HL-60 (cell line): ENCODE measurements around the gene TOX3.

Experiments
- DNase-seq, 2 experiments: peaks; one replicate each; pipeline ENCODE4 v3.0.0-alpha.2; 2010 to 2020; ENCODE audit warnings: low read depth in 1 of 2, low spot score in 1 of 2
- H3K27ac ChIP-seq: fragments of 250-450 bp; sonication (Bioruptor Pico); replicated peaks from 2 replicates; pipeline ENCODE4 v1.5.1; 2020; ENCODE audit warnings: mild to moderate bottlenecking, moderate library complexity
- H3K27me3 ChIP-seq: fragments of 250-450 bp; sonication (Bioruptor Pico); 2 replicates; pipeline ENCODE4 v1.5.1; 2021; ENCODE audit warnings: mild to moderate bottlenecking, moderate library complexity; ENCODE audit not compliant: insufficient read depth, poor library complexity, severe bottlenecking
- H3K4me3 ChIP-seq: replicated peaks from 2 replicates; pipeline ENCODE4 v1.5.1; 2011; ENCODE audit warnings: mild to moderate bottlenecking, control low read depth, low read length; ENCODE audit not compliant: insufficient read depth
- GABPA ChIP-seq: IDR thresholded peaks from 2 replicates; pipeline ENCODE4 v1.6.1; 2012; ENCODE audit warnings: low read depth
- POLR2AphosphoS5 ChIP-seq: IDR thresholded peaks from 2 replicates; pipeline ENCODE4 v1.6.1; 2012; ENCODE audit warnings: low read depth
- SPI1 ChIP-seq: IDR thresholded peaks from 2 replicates; pipeline ENCODE4 v1.6.1; 2012; ENCODE audit warnings: low read depth, mild to moderate bottlenecking, borderline replicate concordance
- TF ChIP-seq, protein P1 (sequence below): IDR thresholded peaks from one replicate; pipeline ENCODE4 v1.5.1; 2011; ENCODE audit warnings: low read length, control low read depth, inconsistent platforms; ENCODE audit not compliant: insufficient read depth
- TF ChIP-seq, protein P2 (sequence below): IDR thresholded peaks from 2 replicates; pipeline ENCODE4 v1.6.1; 2012; ENCODE audit warnings: low read depth; ENCODE audit not compliant: insufficient replicate concordance

The TOX3 gene

DNA sequence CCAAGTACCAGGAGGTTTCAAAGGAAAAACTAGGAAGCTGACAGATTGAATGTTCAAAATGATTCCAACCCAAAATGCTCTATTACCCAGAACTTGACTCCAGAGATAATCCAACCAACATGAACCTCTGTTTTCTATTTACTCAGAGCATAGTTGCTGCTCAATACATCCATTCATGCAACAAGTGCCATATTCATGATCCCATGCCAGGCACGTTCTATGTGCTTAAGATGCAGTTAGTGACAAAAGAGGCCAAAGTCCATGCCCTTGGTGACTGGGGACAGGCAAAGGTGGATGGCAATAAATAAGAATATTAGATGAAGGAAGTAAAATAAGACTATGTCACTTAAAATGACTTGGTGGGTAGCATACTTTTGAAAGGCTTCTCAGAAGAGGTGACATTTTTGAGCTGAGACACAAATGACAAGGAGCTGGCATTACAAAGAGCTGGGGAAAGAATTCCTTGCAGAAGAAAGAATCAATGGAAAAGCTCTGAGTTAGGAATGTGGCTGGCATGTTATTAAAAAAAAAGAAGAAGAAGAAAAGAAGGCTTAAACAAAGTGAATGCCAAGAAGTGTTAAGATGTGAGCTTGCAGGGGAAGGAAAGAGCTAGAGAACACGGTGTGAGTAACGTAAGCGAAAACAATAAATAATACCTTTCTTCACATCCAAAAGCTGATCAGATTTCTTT is 34.5 kb downstream of the TOX3 start:
- no peak for DNase-seq
- Histone ChIP-seq H3K27me3 (no peaks in the 10 kb centered on the region), H3K4me3 (no peak overlapping the region), H3K27ac (no peak overlapping the region)
- TF ChIP-seq, protein P1, sequence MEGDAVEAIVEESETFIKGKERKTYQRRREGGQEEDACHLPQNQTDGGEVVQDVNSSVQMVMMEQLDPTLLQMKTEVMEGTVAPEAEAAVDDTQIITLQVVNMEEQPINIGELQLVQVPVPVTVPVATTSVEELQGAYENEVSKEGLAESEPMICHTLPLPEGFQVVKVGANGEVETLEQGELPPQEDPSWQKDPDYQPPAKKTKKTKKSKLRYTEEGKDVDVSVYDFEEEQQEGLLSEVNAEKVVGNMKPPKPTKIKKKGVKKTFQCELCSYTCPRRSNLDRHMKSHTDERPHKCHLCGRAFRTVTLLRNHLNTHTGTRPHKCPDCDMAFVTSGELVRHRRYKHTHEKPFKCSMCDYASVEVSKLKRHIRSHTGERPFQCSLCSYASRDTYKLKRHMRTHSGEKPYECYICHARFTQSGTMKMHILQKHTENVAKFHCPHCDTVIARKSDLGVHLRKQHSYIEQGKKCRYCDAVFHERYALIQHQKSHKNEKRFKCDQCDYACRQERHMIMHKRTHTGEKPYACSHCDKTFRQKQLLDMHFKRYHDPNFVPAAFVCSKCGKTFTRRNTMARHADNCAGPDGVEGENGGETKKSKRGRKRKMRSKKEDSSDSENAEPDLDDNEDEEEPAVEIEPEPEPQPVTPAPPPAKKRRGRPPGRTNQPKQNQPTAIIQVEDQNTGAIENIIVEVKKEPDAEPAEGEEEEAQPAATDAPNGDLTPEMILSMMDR = no peak
- TF ChIP-seq SPI1 (no peak), POLR2AphosphoS5 (no peak), GABPA (no peak)
- TF ChIP-seq, protein P2, sequence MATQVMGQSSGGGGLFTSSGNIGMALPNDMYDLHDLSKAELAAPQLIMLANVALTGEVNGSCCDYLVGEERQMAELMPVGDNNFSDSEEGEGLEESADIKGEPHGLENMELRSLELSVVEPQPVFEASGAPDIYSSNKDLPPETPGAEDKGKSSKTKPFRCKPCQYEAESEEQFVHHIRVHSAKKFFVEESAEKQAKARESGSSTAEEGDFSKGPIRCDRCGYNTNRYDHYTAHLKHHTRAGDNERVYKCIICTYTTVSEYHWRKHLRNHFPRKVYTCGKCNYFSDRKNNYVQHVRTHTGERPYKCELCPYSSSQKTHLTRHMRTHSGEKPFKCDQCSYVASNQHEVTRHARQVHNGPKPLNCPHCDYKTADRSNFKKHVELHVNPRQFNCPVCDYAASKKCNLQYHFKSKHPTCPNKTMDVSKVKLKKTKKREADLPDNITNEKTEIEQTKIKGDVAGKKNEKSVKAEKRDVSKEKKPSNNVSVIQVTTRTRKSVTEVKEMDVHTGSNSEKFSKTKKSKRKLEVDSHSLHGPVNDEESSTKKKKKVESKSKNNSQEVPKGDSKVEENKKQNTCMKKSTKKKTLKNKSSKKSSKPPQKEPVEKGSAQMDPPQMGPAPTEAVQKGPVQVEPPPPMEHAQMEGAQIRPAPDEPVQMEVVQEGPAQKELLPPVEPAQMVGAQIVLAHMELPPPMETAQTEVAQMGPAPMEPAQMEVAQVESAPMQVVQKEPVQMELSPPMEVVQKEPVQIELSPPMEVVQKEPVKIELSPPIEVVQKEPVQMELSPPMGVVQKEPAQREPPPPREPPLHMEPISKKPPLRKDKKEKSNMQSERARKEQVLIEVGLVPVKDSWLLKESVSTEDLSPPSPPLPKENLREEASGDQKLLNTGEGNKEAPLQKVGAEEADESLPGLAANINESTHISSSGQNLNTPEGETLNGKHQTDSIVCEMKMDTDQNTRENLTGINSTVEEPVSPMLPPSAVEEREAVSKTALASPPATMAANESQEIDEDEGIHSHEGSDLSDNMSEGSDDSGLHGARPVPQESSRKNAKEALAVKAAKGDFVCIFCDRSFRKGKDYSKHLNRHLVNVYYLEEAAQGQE = no peak

DNA sequence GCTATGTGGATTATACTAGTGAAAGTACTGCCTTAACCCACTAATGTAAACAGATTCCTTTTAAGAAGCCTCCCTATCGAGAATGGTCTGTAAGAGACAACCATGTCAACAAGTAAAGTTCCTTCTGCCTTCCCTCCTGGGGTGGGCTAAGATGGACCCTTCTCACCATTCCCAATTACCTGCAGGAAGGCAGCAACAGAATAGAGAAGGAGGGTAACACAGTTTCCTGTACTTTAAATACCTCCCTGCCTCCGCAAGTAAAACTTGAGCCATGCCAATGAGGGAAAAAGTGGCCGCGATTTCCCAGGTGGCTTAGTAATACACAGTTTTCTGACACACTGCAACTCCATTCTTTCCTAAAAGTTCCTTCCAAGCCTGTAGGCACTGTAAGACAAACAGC is 45.2 kb downstream of the TOX3 start:
- Histone ChIP-seq H3K4me3 (no peak overlapping the region), H3K27me3 (no peaks in the 10 kb centered on the region), H3K27ac (no peak overlapping the region)
- TF ChIP-seq, protein P2 = no peak
- TF ChIP-seq GABPA (no peak), SPI1 (no peak)
- TF ChIP-seq, protein P1 = no peak
- no peak for DNase-seq

DNA sequence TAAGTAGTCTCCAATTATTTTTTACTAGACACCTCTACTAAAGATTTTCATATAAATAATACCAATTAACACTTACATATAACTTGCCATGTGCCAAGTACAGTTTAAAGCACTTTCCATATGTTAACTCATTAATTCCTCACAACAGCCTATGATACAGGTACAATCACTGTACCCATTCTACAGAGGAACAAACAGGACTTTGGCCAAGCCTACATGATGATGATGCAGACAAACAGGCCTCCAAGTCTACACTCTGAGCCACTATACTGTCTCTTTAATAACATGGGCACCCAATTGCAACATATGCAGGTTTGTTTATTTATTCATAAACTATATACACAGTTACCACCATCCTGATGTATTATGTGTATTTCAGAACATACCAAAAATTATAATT is 46.0 kb downstream of the TOX3 start:
- TF ChIP-seq, protein P1 = no peak
- TF ChIP-seq POLR2AphosphoS5 = no peak
- TF ChIP-seq SPI1 = no peak
- TF ChIP-seq, protein P2 = no peak
- TF ChIP-seq GABPA = no peak

More for the DNA sequence above, 46.0 kb downstream of the TOX3 start:
- Histone ChIP-seq H3K27ac (no peak overlapping the region), H3K4me3 (no peak overlapping the region), H3K27me3 (peaks cover 3% of the 10 kb centered on the region)
- DNase-seq = no peak
